Keratinocyte (primary cell): Measurements from ENCODE around the gene RIMKLA. TPM values are rescaled to one million over a fixed set of nuclear protein-coding genes. Genes with fewer than 3 reads are reported as not detected.

Experiments used
- DNase-seq: peaks from one replicate; pipeline ENCODE4 v3.0.0-alpha.2; 2011; ENCODE audit warnings: low read depth, missing footprints, low spot score
- FAIRE-seq: peaks from 2 replicates; lab custom pipeline; 2011; peaks lifted over from hg19 to GRCh38; lab: Jason Lieb, UNC
- H2AFZ ChIP-seq: 2 replicates; pipeline ENCODE4 v1.6.0; 2012; ENCODE audit warnings: low read length, control low read depth, inconsistent platforms; ENCODE audit not compliant: control insufficient read depth
- H3K27ac ChIP-seq: 2 replicates; pipeline ENCODE4 v1.5.1; 2011; ENCODE audit warnings: low read length; ENCODE audit not compliant: control insufficient read depth, insufficient read depth
- H3K27me3 ChIP-seq: 3 replicates; pipeline ENCODE4 v1.6.0; 2011; ENCODE audit warnings: low read length; ENCODE audit not compliant: control insufficient read depth, insufficient read depth; ENCODE audit errors: extremely low read depth
- H3K36me3 ChIP-seq, 2 experiments: 2 replicates in 1 of 2; 3 replicates in 1 of 2; pipeline ENCODE4 v1.5.1; 2011; ENCODE audit warnings: low read length in 2 of 2, mild to moderate bottlenecking in 1 of 2; ENCODE audit not compliant: control insufficient read depth in 2 of 2, insufficient read depth in 2 of 2; ENCODE audit errors: extremely low read depth in 1 of 2
- H3K4me1 ChIP-seq: 3 replicates; pipeline ENCODE4 v1.5.1; 2011; ENCODE audit warnings: low read length; ENCODE audit not compliant: control insufficient read depth, insufficient read depth; ENCODE audit errors: extremely low read depth
- H3K4me2 ChIP-seq: 3 replicates; pipeline ENCODE4 v1.6.0; 2011; ENCODE audit warnings: low read depth, low read length; ENCODE audit not compliant: control insufficient read depth, insufficient read depth; ENCODE audit errors: extremely low read depth
- H3K4me3 ChIP-seq, 3 experiments: fragments of 200-600 bp in 1 of 3; sonication (generic) in 1 of 3; 2 replicates in 2 of 3; 3 replicates in 1 of 3; pipeline ENCODE4 v1.5.1; 2011 to 2016; ENCODE audit warnings: low read length in 3 of 3, mild to moderate bottlenecking in 3 of 3, control low read depth in 2 of 3, inconsistent platforms in 1 of 3, low read depth in 1 of 3, mixed read lengths in 1 of 3, mixed run types in 1 of 3, moderate library complexity in 1 of 3; ENCODE audit not compliant: control insufficient read depth in 2 of 3, insufficient read depth in 2 of 3; ENCODE audit errors: extremely low read depth in 1 of 3
- H3K79me2 ChIP-seq: 2 replicates; pipeline ENCODE4 v1.6.0; 2012; ENCODE audit warnings: low read length; ENCODE audit not compliant: control insufficient read depth, insufficient read depth
- H3K9ac ChIP-seq: 3 replicates; pipeline ENCODE4 v1.6.0; 2011; ENCODE audit warnings: low read length; ENCODE audit not compliant: control insufficient read depth, insufficient read depth; ENCODE audit errors: extremely low read depth
- H3K9me1 ChIP-seq: 3 replicates; pipeline ENCODE4 v1.6.0; 2011; ENCODE audit warnings: low read length; ENCODE audit not compliant: control insufficient read depth, insufficient read depth; ENCODE audit errors: extremely low read depth
- H3K9me3 ChIP-seq: 2 replicates; pipeline ENCODE4 v1.5.1; 2012; ENCODE audit warnings: low read depth, low read length; ENCODE audit not compliant: control insufficient read depth
- H4K20me1 ChIP-seq: 3 replicates; pipeline ENCODE4 v1.6.0; 2011; ENCODE audit warnings: low read length; ENCODE audit not compliant: control insufficient read depth, insufficient read depth; ENCODE audit errors: extremely low read depth
- CTCF ChIP-seq, 3 experiments: IDR thresholded peaks in 1 of 3; conservative IDR thresholded peaks in 1 of 3; optimal IDR thresholded peaks in 1 of 3; 2 replicates in 2 of 3; 3 replicates in 1 of 3; pipeline versions ENCODE3 to v1.5.1; 2011; ENCODE audit warnings: low read length in 3 of 3, mild to moderate bottlenecking in 3 of 3, moderate library complexity in 2 of 3, control low read depth in 1 of 3, inconsistent platforms in 1 of 3; ENCODE audit not compliant: insufficient read depth in 2 of 3; ENCODE audit errors: extremely low read depth in 1 of 3
- EZH2 ChIP-seq: IDR thresholded peaks from one replicate; pipeline ENCODE4 v1.6.1; 2012; ENCODE audit warnings: inconsistent platforms, mild to moderate bottlenecking, low read length, moderate library complexity
- dilution Hi-C: fragments of 300-500 bp; cut with MboI; formaldehyde crosslinking; loops from one replicate; pipeline ENCODE4 v1.7.0; 2020; ENCODE audit warnings: low sequenced_read_pairs; ENCODE audit not compliant: extremely low pct_ligation_motif_present
- polyA plus RNA-seq, 5 experiments: library from polyadenylated mRNA; depleted of rRNA in 3 of 5; stranded (reverse) in 3 of 5; stranded (forward) in 1 of 5; unstranded in 1 of 5; fragments of >200 nt; gene quantifications; 1 replicate in 1 of 5; 2 replicates in 3 of 5; 3 replicates in 1 of 5; pipeline versions ENCODE4 v1.2.1 to v1.2.3, GENCODE V29; 2011 to 2012; ENCODE audit warnings: missing spikeins in 2 of 5, low read depth in 1 of 5, low replicate concordance in 1 of 5

Gene RIMKLA
- polyA plus RNA-seq, 1 donor (not counting 4 experiments of a cell fraction or from before 2014, with no cell fraction given) = not detected

- Histone ChIP-seq H3K9ac (no peak overlapping the region), H2AFZ (no peak overlapping the region), H3K79me2 (no peaks in the 10 kb centered on the region), H3K9me3 (no peaks in the 10 kb centered on the region), H3K36me3 (no peaks in the 10 kb centered on the region), H3K9me1 (no peaks in the 10 kb centered on the region), H3K4me2 (no peak overlapping the region), H3K27me3 (peaks cover 21% of the 10 kb centered on the region), H4K20me1 (no peaks in the 10 kb centered on the region), H3K4me3 (no peak overlapping the region), H3K4me1 (no peaks in the 10 kb centered on the region), H3K27ac (no peak overlapping the region)
- dilution Hi-C loops = no loop called here
- DNase-seq (no peak), FAIRE-seq (no peak)
- TF ChIP-seq EZH2 (no peak), CTCF (optimal IDR thresholded peaks at IDR 0.05 in 1 of 3, IDR thresholded peaks at IDR 0.05 in 1 of 3, conservative IDR thresholded peaks at IDR 0.05 in 1 of 3; ENCODE audit: extremely low read depth in 1 of 3, insufficient read depth in 2 of 3, low read length in 3 of 3) (no peak)
These were observed 39.5 kb downstream of the RIMKLA start for GRCh38 chr1:42420121-42420520.

DNA sequence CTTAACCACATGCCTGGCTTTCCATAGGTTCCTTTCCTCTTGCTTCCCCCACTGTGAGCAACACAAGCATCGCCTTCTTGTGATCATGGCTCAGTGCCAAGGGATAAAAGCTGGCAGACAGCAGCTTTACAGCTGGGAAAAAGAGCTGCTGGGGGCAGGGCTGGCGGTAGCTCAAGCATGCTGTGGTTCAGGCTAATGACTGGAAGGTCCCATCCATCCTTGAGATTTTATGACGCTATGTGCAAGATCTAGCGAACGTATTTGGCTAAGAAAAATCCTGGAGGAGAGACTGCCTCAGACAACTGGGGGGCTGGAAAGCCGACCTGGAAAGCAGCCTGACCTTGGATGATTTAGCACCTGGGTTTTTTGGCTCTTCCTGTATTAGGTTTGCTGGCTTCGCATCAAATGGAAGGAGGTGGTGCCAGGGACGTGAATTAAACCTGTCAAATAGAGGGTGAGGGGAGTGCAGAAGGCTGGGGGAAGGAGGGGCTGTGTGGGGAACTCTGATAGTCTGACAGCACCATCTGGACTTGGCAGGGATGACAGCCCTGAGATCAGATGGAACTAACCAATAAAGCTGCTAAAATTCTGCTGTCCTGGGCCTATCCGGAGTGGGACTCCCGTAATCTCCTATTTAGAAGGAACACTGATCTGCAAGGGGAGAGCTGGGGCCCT is 40.5 kb downstream of the RIMKLA start:
- dilution Hi-C loops = no loop called here
- Histone ChIP-seq H3K9ac (no peak overlapping the region), H3K4me1 (no peaks in the 10 kb centered on the region), H4K20me1 (no peaks in the 10 kb centered on the region), H3K9me3 (no peaks in the 10 kb centered on the region), H3K79me2 (no peaks in the 10 kb centered on the region), H2AFZ (no peak overlapping the region), H3K9me1 (no peaks in the 10 kb centered on the region), H3K4me2 (no peak overlapping the region), H3K27ac (no peak overlapping the region), H3K27me3 (peaks cover 21% of the 10 kb centered on the region), H3K4me3 (no peak overlapping the region), H3K36me3 (no peaks in the 10 kb centered on the region)
- FAIRE-seq (no peak), DNase-seq (no peak)
- TF ChIP-seq EZH2 (no peak), CTCF (optimal IDR thresholded peaks at IDR 0.05 in 1 of 3, IDR thresholded peaks at IDR 0.05 in 1 of 3, conservative IDR thresholded peaks at IDR 0.05 in 1 of 3; ENCODE audit: extremely low read depth in 1 of 3, insufficient read depth in 2 of 3, low read length in 3 of 3) (no peak)
